CD8-positive, alpha-beta memory T cell (primary cell): ENCODE data around the gene EPHA4. TPM values are rescaled to one million over a fixed set of nuclear protein-coding genes. Genes with fewer than 3 reads are reported as not detected.

Experiments
- CTCF ChIA-PET: fragments of 350-600 bp; sonication (Branson Sonifier 250); formaldehyde crosslinking; loops from one replicate; lab custom pipeline; 2021; ENCODE audit warnings: antibody characterized with exemption; lab: Charles Lee
- POLR2A ChIA-PET: fragments of 350-600 bp; sonication (Branson Sonifier 250); formaldehyde crosslinking; loops from one replicate; lab custom pipeline; 2021; ENCODE audit warnings: antibody characterized with exemption; lab: Charles Lee
- DNase-seq, 5 donors: peaks; one replicate each; pipeline versions ENCODE4 v3.0.0 to v3.0.0-alpha.2; 2020 to 2022; ENCODE audit warnings: mixed read lengths in 1 of 5
- H3K27ac ChIP-seq: one replicate; pipeline ENCODE4 v1.7.0; 2013; ENCODE audit warnings: low read depth, mild to moderate bottlenecking, low read length, moderate library complexity
- H3K27me3 ChIP-seq: 2 replicates; pipeline ENCODE4 v1.7.0; 2013; ENCODE audit warnings: low read length, mild to moderate bottlenecking; ENCODE audit not compliant: insufficient read depth, poor library complexity, severe bottlenecking
- H3K36me3 ChIP-seq: 2 replicates; pipeline ENCODE4 v1.7.0; 2013; ENCODE audit warnings: mild to moderate bottlenecking, low read length, moderate library complexity; ENCODE audit not compliant: insufficient read depth
- H3K4me1 ChIP-seq: 2 replicates; pipeline ENCODE4 v1.7.0; 2013; ENCODE audit warnings: mild to moderate bottlenecking, low read length, moderate library complexity; ENCODE audit not compliant: insufficient read depth
- H3K4me3 ChIP-seq: 2 replicates; pipeline ENCODE4 v1.7.0; 2013; ENCODE audit warnings: mild to moderate bottlenecking, low read length
- H3K9me3 ChIP-seq: 2 replicates; pipeline ENCODE4 v1.7.0; 2013; ENCODE audit warnings: mild to moderate bottlenecking, low read length
- H3K27ac Mint-ChIP-seq, 8 donors: one replicate each; pipeline ENCODE4 v1.8.0; 2020 to 2021; ENCODE audit warnings: mixed read lengths in 8 of 8, mild to moderate bottlenecking in 6 of 8, inconsistent platforms in 3 of 8, moderate library complexity in 3 of 8
- H3K27me3 Mint-ChIP-seq, 2 donors: one replicate each; pipeline ENCODE4 v1.8.0; 2020 to 2021; ENCODE audit warnings: mixed read lengths in 2 of 2, mild to moderate bottlenecking in 1 of 2, moderate library complexity in 1 of 2
- H3K36me3 Mint-ChIP-seq, 3 donors: one replicate each; pipeline ENCODE4 v1.8.0; 2020 to 2021; ENCODE audit warnings: mixed read lengths in 3 of 3, inconsistent platforms in 1 of 3, mild to moderate bottlenecking in 1 of 3
- H3K4me1 Mint-ChIP-seq, 3 donors: one replicate each; pipeline ENCODE4 v1.8.0; 2020 to 2021; ENCODE audit warnings: mixed read lengths in 3 of 3, inconsistent platforms in 1 of 3, mild to moderate bottlenecking in 1 of 3
- H3K4me3 Mint-ChIP-seq, 7 donors: one replicate each; pipeline ENCODE4 v1.8.0; 2020 to 2021; ENCODE audit warnings: mixed read lengths in 7 of 7, mild to moderate bottlenecking in 6 of 7, moderate library complexity in 4 of 7, inconsistent platforms in 2 of 7
- H3K9me3 Mint-ChIP-seq, 5 donors: one replicate each; pipeline ENCODE4 v1.8.0; 2020 to 2022; ENCODE audit warnings: mixed read lengths in 5 of 5, mild to moderate bottlenecking in 3 of 5, moderate library complexity in 2 of 5, inconsistent platforms in 1 of 5
- polyA plus RNA-seq: library from polyadenylated mRNA; unstranded; fragments of 300-500 nt; fragmentation: Illumina TruSeq; gene quantifications from one replicate; pipeline ENCODE4 v1.2.3, GENCODE V29; 2021
- total RNA-seq, 2 experiments: library from RNA; stranded (reverse); gene quantifications; one replicate each; pipeline ENCODE4 v1.2.3, GENCODE V29; 2021

EPHA4 gene
- total and polyA plus RNA-seq, 3 experiments from 2014 or later, result 7.8 to 19.3 (median 10.2) TPM

- no peaks in the 10 kb centered on the region for H3K36me3 ChIP-seq
- POLR2A ChIA-PET, result no interaction called here
- no peak overlapping the region for H3K27ac ChIP-seq
- no peak overlapping the region for H3K4me3 ChIP-seq
- Mint-ChIP-seq H3K9me3 (peaks cover 0 to 2% (median 0%) of the 10 kb centered on the region in 5 donors), H3K36me3 (no peaks in the 10 kb centered on the region), H3K27me3 (peaks cover 3 to 13% of the 10 kb centered on the region in 2 donors), H3K27ac (no peak overlapping the region), H3K4me1 (no peaks in the 10 kb centered on the region), H3K4me3 (no peak overlapping the region)
- DNase-seq, result no peak
- no peaks in the 10 kb centered on the region for H3K27me3 ChIP-seq
- no peaks in the 10 kb centered on the region for H3K4me1 ChIP-seq
- CTCF ChIA-PET, result no interaction called here
- H3K9me3 ChIP-seq, result no peaks in the 10 kb centered on the region
These were observed 171.7 kb downstream of the EPHA4 start for GRCh38 chr2:221400411-221400810.

GRCh38 chr2:221399183-221399582 lies 172.9 kb downstream of the EPHA4 start:
- no peak overlapping the region for H3K27ac Mint-ChIP-seq
- POLR2A ChIA-PET, result no interaction called here
- H3K4me1 Mint-ChIP-seq, result no peaks in the 10 kb centered on the region
- no peaks in the 10 kb centered on the region for H3K27me3 ChIP-seq
- no peaks in the 10 kb centered on the region for H3K4me1 ChIP-seq
- peaks cover 3 to 7% of the 10 kb centered on the region in 2 donors for H3K27me3 Mint-ChIP-seq
- peaks cover 0 to 2% (median 0%) of the 10 kb centered on the region in 5 donors for H3K9me3 Mint-ChIP-seq
- H3K4me3 Mint-ChIP-seq, result no peak overlapping the region
- DNase-seq, result no peak
- H3K36me3 ChIP-seq, result no peaks in the 10 kb centered on the region
- no peak overlapping the region for H3K4me3 ChIP-seq
- no peaks in the 10 kb centered on the region for H3K9me3 ChIP-seq
- CTCF ChIA-PET, result no interaction called here
- no peaks in the 10 kb centered on the region for H3K36me3 Mint-ChIP-seq
- H3K27ac ChIP-seq, result no peak overlapping the region

- H3K27me3 Mint-ChIP-seq, result peaks cover 0 to 3% of the 10 kb centered on the region in 2 donors
- no peak overlapping the region for H3K27ac Mint-ChIP-seq
- CTCF ChIA-PET, result no interaction called here
These were observed 174.9 kb downstream of the EPHA4 start for GRCh38 chr2:221397187-221397586.

GRCh38 chr2:221392228-221392881 lies 179.7 kb downstream of the EPHA4 start:
- Histone ChIP-seq H3K4me3 (no peak overlapping the region), H3K36me3 (no peaks in the 10 kb centered on the region), H3K9me3 (no peaks in the 10 kb centered on the region), H3K27me3 (no peaks in the 10 kb centered on the region), H3K27ac (no peak overlapping the region), H3K4me1 (no peaks in the 10 kb centered on the region)
- Mint-ChIP-seq H3K9me3 (no peaks in the 10 kb centered on the region), H3K4me3 (no peak overlapping the region), H3K27me3 (peaks cover 0 to 4% of the 10 kb centered on the region in 2 donors), H3K4me1 (no peaks in the 10 kb centered on the region), H3K36me3 (no peaks in the 10 kb centered on the region), H3K27ac (no peak overlapping the region)
- ChIA-PET CTCF (no interaction called here), POLR2A (no interaction called here)
- no peak for DNase-seq

More at GRCh38 chr2:221397187-221397586, 174.9 kb downstream of the EPHA4 start:
- no peak overlapping the region for H3K4me3 ChIP-seq
- no peaks in the 10 kb centered on the region for H3K9me3 ChIP-seq
- no peaks in the 10 kb centered on the region for H3K4me1 ChIP-seq
- no peaks in the 10 kb centered on the region for H3K4me1 Mint-ChIP-seq
- POLR2A ChIA-PET, result no interaction called here
- peaks cover 0 to 2% (median 0%) of the 10 kb centered on the region in 5 donors for H3K9me3 Mint-ChIP-seq
- no peaks in the 10 kb centered on the region for H3K27me3 ChIP-seq
- no peak overlapping the region for H3K27ac ChIP-seq
- H3K4me3 Mint-ChIP-seq, result no peak overlapping the region
- H3K36me3 ChIP-seq, result no peaks in the 10 kb centered on the region
- no peaks in the 10 kb centered on the region for H3K36me3 Mint-ChIP-seq
- no peak for DNase-seq

- Histone ChIP-seq H3K9me3 (no peaks in the 10 kb centered on the region), H3K36me3 (no peaks in the 10 kb centered on the region), H3K4me3 (no peak overlapping the region), H3K4me1 (no peaks in the 10 kb centered on the region), H3K27me3 (no peaks in the 10 kb centered on the region), H3K27ac (no peak overlapping the region)
- ChIA-PET POLR2A (no interaction called here), CTCF (no interaction called here)
- Mint-ChIP-seq H3K9me3 (no peaks in the 10 kb centered on the region), H3K4me1 (no peaks in the 10 kb centered on the region), H3K27ac (no peak overlapping the region), H3K4me3 (no peak overlapping the region), H3K36me3 (no peaks in the 10 kb centered on the region), H3K27me3 (peaks cover 4 to 5% of the 10 kb centered on the region in 2 donors)
- no peak for DNase-seq
These were observed 181.2 kb downstream of the EPHA4 start for GRCh38 chr2:221390878-221391277.

GRCh38 chr2:221389904-221390303 lies 182.2 kb downstream of the EPHA4 start:
- H3K36me3 Mint-ChIP-seq, result no peaks in the 10 kb centered on the region
- H3K4me3 Mint-ChIP-seq, result no peak overlapping the region
- H3K27ac Mint-ChIP-seq, result no peak overlapping the region
- no peaks in the 10 kb centered on the region for H3K4me1 Mint-ChIP-seq
- H3K27me3 ChIP-seq, result no peaks in the 10 kb centered on the region
- H3K4me1 ChIP-seq, result no peaks in the 10 kb centered on the region
- CTCF ChIA-PET, result no interaction called here
- POLR2A ChIA-PET, result no interaction called here
- H3K9me3 Mint-ChIP-seq, result no peaks in the 10 kb centered on the region
- no peak overlapping the region for H3K27ac ChIP-seq
- H3K36me3 ChIP-seq, result no peaks in the 10 kb centered on the region
- H3K27me3 Mint-ChIP-seq, result peaks cover 4 to 5% of the 10 kb centered on the region in 2 donors
- DNase-seq, result no peak
- H3K9me3 ChIP-seq, result no peaks in the 10 kb centered on the region
- no peak overlapping the region for H3K4me3 ChIP-seq

GRCh38 chr2:221389421-221389820 lies 182.7 kb downstream of the EPHA4 start:
- Mint-ChIP-seq H3K4me1 (no peaks in the 10 kb centered on the region), H3K9me3 (no peaks in the 10 kb centered on the region), H3K27ac (no peak overlapping the region), H3K4me3 (no peak overlapping the region), H3K27me3 (peaks cover 4 to 5% of the 10 kb centered on the region in 2 donors), H3K36me3 (no peaks in the 10 kb centered on the region)
- POLR2A ChIA-PET, result no interaction called here
- CTCF ChIA-PET, result no interaction called here
- Histone ChIP-seq H3K36me3 (no peaks in the 10 kb centered on the region), H3K4me3 (no peak overlapping the region), H3K27ac (no peak overlapping the region), H3K4me1 (no peaks in the 10 kb centered on the region), H3K27me3 (no peaks in the 10 kb centered on the region), H3K9me3 (no peaks in the 10 kb centered on the region)
- no peak for DNase-seq

- Mint-ChIP-seq H3K4me1 (no peaks in the 10 kb centered on the region), H3K27me3 (peaks cover 4 to 5% of the 10 kb centered on the region in 2 donors), H3K36me3 (no peaks in the 10 kb centered on the region), H3K4me3 (no peak overlapping the region), H3K9me3 (no peaks in the 10 kb centered on the region), H3K27ac (peak overlapping the region in 1 of 8 donors; percentile 18)
- H3K4me1 ChIP-seq, result no peaks in the 10 kb centered on the region
- H3K36me3 ChIP-seq, result no peaks in the 10 kb centered on the region
- H3K27ac ChIP-seq, result no peak overlapping the region
- POLR2A ChIA-PET, result no interaction called here
- no peak for DNase-seq
- no peaks in the 10 kb centered on the region for H3K9me3 ChIP-seq
- CTCF ChIA-PET, result no interaction called here
- H3K27me3 ChIP-seq, result no peaks in the 10 kb centered on the region
- no peak overlapping the region for H3K4me3 ChIP-seq
These were observed 183.2 kb downstream of the EPHA4 start for GRCh38 chr2:221388891-221389290.
